Measurements from ENCODE around the gene HRK. TPM values are rescaled to one million over a fixed set of nuclear protein-coding genes. Genes with fewer than 3 reads are reported as not detected.

HRK gene
- total and polyA plus RNA-seq, 9 of the 15 experiments (the other 6 are each of a cell fraction or from before 2014, with no cell fraction given) = 0.01 to 0.05 (median 0.04) TPM; not detected in 6

DNA sequence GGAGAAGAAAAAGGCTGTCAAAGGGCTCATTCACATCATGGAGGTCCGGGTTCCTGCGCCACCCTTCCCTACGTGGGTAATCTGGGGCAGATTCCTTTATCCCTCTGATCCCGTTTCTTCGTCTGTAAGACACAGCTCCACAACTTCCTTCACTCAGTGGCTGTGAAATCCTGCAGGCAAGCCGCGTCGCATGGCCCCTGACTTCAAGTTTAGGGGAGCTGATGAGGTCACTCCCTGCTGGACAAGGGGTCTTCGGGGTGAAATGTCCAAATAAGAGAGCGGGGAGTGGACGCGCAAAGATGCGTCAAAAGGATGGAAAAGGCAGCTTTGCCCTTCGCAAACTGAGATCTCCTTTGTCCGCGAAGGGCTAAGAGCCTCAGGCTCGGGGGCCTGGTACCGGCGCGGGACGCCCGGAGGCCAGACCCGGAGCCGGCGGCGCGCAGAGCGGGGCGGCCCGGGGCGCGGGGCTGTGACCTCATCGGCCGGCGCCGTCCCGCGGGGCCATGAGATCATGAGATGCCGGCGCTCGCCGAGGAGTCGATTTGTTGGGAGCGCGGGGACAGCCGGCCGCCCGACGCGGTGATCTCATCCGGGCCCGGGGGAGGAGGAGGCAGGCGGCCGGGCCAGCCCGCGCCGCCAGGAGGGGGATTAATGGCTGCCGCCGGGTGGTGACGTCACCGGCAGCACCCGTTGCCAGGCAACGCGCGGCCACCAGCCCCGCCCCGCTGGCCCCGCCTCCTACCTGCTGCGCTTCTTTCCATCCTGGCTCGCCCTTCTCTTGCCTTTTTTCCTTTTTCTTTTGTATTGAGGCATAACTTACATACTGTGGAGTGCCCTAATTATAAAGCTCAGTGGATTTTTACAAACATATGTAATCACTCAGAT lies 62.1 kb downstream of the HRK start (continued):
- TF ChIP-seq, protein P1, sequence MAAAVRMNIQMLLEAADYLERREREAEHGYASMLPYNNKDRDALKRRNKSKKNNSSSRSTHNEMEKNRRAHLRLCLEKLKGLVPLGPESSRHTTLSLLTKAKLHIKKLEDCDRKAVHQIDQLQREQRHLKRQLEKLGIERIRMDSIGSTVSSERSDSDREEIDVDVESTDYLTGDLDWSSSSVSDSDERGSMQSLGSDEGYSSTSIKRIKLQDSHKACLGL (CRISPR knock-in tag; IDR thresholded peaks at IDR 0.05; ENCODE audit: borderline replicate concordance, poor library complexity, severe bottlenecking) = peak; percentile 54
- TF ChIP-seq, protein P2, sequence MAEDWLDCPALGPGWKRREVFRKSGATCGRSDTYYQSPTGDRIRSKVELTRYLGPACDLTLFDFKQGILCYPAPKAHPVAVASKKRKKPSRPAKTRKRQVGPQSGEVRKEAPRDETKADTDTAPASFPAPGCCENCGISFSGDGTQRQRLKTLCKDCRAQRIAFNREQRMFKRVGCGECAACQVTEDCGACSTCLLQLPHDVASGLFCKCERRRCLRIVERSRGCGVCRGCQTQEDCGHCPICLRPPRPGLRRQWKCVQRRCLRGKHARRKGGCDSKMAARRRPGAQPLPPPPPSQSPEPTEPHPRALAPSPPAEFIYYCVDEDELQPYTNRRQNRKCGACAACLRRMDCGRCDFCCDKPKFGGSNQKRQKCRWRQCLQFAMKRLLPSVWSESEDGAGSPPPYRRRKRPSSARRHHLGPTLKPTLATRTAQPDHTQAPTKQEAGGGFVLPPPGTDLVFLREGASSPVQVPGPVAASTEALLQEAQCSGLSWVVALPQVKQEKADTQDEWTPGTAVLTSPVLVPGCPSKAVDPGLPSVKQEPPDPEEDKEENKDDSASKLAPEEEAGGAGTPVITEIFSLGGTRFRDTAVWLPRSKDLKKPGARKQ (CRISPR knock-in tag; IDR thresholded peaks at IDR 0.05) = no peak
- TF ChIP-seq CC2D1A (IDR thresholded peaks at IDR 0.05) = no peak
- TF ChIP-seq ZNF696 (CRISPR knock-in tag; conservative IDR thresholded peaks at IDR 0.05) = no peak
- TF ChIP-seq ZNF3 (CRISPR knock-in tag; IDR thresholded peaks at IDR 0.05) = 0 out of 2 replicates have a peak, but pooled peaks have one; percentile 18
- TF ChIP-seq, protein P3, sequence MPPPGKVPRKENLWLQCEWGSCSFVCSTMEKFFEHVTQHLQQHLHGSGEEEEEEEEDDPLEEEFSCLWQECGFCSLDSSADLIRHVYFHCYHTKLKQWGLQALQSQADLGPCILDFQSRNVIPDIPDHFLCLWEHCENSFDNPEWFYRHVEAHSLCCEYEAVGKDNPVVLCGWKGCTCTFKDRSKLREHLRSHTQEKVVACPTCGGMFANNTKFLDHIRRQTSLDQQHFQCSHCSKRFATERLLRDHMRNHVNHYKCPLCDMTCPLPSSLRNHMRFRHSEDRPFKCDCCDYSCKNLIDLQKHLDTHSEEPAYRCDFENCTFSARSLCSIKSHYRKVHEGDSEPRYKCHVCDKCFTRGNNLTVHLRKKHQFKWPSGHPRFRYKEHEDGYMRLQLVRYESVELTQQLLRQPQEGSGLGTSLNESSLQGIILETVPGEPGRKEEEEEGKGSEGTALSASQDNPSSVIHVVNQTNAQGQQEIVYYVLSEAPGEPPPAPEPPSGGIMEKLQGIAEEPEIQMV (tag; conservative IDR thresholded peaks at IDR 0.05; ENCODE audit: low read depth) = no peak
- no peak for TF ChIP-seq CBX1 (IDR thresholded peaks at IDR 0.05; ENCODE audit: low read depth)
- peak; percentile 38 for TF ChIP-seq POLR2B (IDR thresholded peaks at IDR 0.05; ENCODE audit: low read depth, partially characterized antibody)
- TF ChIP-seq RB1 (IDR thresholded peaks at IDR 0.05; ENCODE audit: low read depth) = peak; percentile 91
- TF ChIP-seq ZNF174 (CRISPR knock-in tag; IDR thresholded peaks at IDR 0.05) = no peak
- TF ChIP-seq ZNF668 (CRISPR knock-in tag; IDR thresholded peaks at IDR 0.05) = no peak
- TF ChIP-seq RBM22 (IDR thresholded peaks at IDR 0.05; ENCODE audit: low read depth, low read length, poor library complexity, severe bottlenecking) = peak; percentile 60
- peak; percentile 80 for TF ChIP-seq ATF1 (CRISPR knock-in tag; IDR thresholded peaks at IDR 0.05)
- peak; percentile 99 for TF ChIP-seq ATF1 (tag; IDR thresholded peaks at IDR 0.05)
- TF ChIP-seq ZNF699 (CRISPR knock-in tag; IDR thresholded peaks at IDR 0.05; ENCODE audit: insufficient replicate concordance) = no peak
- TF ChIP-seq SAFB (IDR thresholded peaks at IDR 0.05; ENCODE audit: borderline replicate concordance, low read depth, low read length) = no peak
- TF ChIP-seq, protein P4, sequence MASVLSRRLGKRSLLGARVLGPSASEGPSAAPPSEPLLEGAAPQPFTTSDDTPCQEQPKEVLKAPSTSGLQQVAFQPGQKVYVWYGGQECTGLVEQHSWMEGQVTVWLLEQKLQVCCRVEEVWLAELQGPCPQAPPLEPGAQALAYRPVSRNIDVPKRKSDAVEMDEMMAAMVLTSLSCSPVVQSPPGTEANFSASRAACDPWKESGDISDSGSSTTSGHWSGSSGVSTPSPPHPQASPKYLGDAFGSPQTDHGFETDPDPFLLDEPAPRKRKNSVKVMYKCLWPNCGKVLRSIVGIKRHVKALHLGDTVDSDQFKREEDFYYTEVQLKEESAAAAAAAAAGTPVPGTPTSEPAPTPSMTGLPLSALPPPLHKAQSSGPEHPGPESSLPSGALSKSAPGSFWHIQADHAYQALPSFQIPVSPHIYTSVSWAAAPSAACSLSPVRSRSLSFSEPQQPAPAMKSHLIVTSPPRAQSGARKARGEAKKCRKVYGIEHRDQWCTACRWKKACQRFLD (CRISPR knock-in tag; IDR thresholded peaks at IDR 0.05) = peak; percentile 75; the same call in 1 of the 2 replicates
- TF ChIP-seq NBN (IDR thresholded peaks at IDR 0.05; ENCODE audit: low read depth) = peak; percentile 70; the same call in 1 of the 2 replicates
- TF ChIP-seq, protein P5, sequence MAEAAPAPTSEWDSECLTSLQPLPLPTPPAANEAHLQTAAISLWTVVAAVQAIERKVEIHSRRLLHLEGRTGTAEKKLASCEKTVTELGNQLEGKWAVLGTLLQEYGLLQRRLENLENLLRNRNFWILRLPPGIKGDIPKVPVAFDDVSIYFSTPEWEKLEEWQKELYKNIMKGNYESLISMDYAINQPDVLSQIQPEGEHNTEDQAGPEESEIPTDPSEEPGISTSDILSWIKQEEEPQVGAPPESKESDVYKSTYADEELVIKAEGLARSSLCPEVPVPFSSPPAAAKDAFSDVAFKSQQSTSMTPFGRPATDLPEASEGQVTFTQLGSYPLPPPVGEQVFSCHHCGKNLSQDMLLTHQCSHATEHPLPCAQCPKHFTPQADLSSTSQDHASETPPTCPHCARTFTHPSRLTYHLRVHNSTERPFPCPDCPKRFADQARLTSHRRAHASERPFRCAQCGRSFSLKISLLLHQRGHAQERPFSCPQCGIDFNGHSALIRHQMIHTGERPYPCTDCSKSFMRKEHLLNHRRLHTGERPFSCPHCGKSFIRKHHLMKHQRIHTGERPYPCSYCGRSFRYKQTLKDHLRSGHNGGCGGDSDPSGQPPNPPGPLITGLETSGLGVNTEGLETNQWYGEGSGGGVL (CRISPR knock-in tag; IDR thresholded peaks at IDR 0.05) = no peak
